A673 (cell line): ENCODE data around the gene TSTD1. TPM values are rescaled to one million over a fixed set of nuclear protein-coding genes. Genes with fewer than 3 reads are reported as not detected.
"Not testable (repeated sequence)": the region's sequence is repeated elsewhere in the genome, so short reads cannot be mapped to it uniquely, and the experiment has no call there.

ENCODE experiments used
- BruUV-seq: library from RNA; stranded (reverse); fragments of 400-500 nt; replicated peaks from 2 replicates; lab custom pipeline; 2021; lab: Mats Ljungman, UMichigan
- CTCF ChIA-PET: fragments of 300-600 bp; sonication (Branson Sonifier 250); formaldehyde crosslinking; loops from one replicate; lab custom pipeline; 2022; ENCODE audit warnings: antibody characterized with exemption; lab: Charles Lee
- POLR2A ChIA-PET: fragments of 300-600 bp; sonication (Branson Sonifier 250); formaldehyde crosslinking; loops from one replicate; lab custom pipeline; 2022; ENCODE audit warnings: antibody characterized with exemption; ENCODE audit not compliant: low non-redundant PET; lab: Charles Lee
- DNase-seq: peaks from one replicate; pipeline ENCODE4 v3.0.0-alpha.2; 2015; ENCODE audit warnings: low spot score
- H3K27ac ChIP-seq: fragments of 200-600 bp; sonication (generic); 2 replicates; pipeline ENCODE4 v1.5.1; 2016; ENCODE audit warnings: mixed run types, low read depth, mild to moderate bottlenecking, mixed read lengths, antibody characterized with exemption, low read length; ENCODE audit not compliant: poor library complexity, severe bottlenecking
- H3K27me3 ChIP-seq: fragments of 200-600 bp; sonication (generic); replicated peaks from 2 replicates; pipeline ENCODE4 v1.6.1; 2017; ENCODE audit warnings: mixed run types, low read depth, mild to moderate bottlenecking, mixed read lengths, antibody characterized with exemption, low read length; ENCODE audit not compliant: insufficient read depth, poor library complexity
- H3K36me3 ChIP-seq: fragments of 200-600 bp; sonication (generic); 2 replicates; pipeline ENCODE4 v1.6.1; 2016; ENCODE audit warnings: mixed run types, mild to moderate bottlenecking, mixed read lengths, antibody characterized with exemption, low read length; ENCODE audit not compliant: insufficient read depth, poor library complexity, severe bottlenecking
- H3K4me1 ChIP-seq: fragments of 200-600 bp; sonication (generic); 2 replicates; pipeline ENCODE4 v1.6.1; 2017; ENCODE audit warnings: mixed run types, mild to moderate bottlenecking, mixed read lengths, antibody characterized with exemption, low read length; ENCODE audit not compliant: insufficient read depth, poor library complexity, severe bottlenecking
- H3K4me3 ChIP-seq: fragments of 200-600 bp; sonication (generic); 2 replicates; pipeline ENCODE4 v1.5.1; 2016; ENCODE audit warnings: low read depth, mixed run types, mild to moderate bottlenecking, mixed read lengths, low read length; ENCODE audit not compliant: poor library complexity, severe bottlenecking
- H3K9me3 ChIP-seq: fragments of 200-600 bp; sonication (generic); 2 replicates; pipeline ENCODE4 v1.6.1; 2016; ENCODE audit warnings: mixed run types, low read depth, mild to moderate bottlenecking, mixed read lengths, antibody characterized with exemption, low read length; ENCODE audit not compliant: poor library complexity, severe bottlenecking
- CTCF ChIP-seq: fragments of 300-800, 200-600 bp; sonication (generic); conservative IDR thresholded peaks from 2 replicates; pipeline ENCODE4 v1.5.1; 2017; ENCODE audit warnings: low read depth, mild to moderate bottlenecking, antibody characterized with exemption, low read length, moderate library complexity, mixed read lengths
- EZH2 ChIP-seq: fragments of 200-600 bp; sonication (generic); IDR thresholded peaks from 2 replicates; pipeline ENCODE4 v1.6.1; 2017; ENCODE audit warnings: borderline replicate concordance, low read depth, mild to moderate bottlenecking, mixed read lengths, antibody characterized with exemption, low read length; ENCODE audit not compliant: poor library complexity, severe bottlenecking
- intact Hi-C: fragments of 100-400 bp; cut with micrococcal nuclease; formaldehyde crosslinking; loops from one replicate; pipeline ENCODE4 v1.10.0; 2022; ENCODE audit not compliant: unreplicated experiment
- total RNA-seq: library from RNA; stranded (reverse); gene quantifications from 2 replicates; pipeline ENCODE4 v1.2.3, GENCODE V29; 2021

The TSTD1 gene
- total RNA-seq, 1 experiment from 2014 or later = 1.3 TPM

GRCh38 chr1:160997323-160998038 is 41.3 kb downstream of the TSTD1 start:
- ChIA-PET CTCF (interaction anchor here (0.5 to 1.2 kb wide), 9 partner anchors 9 to 679 kb away, joined by 3 to 17 read pairs (median 4); partner anchors contain the start of gene KLHDC9), POLR2A (no interaction called here)
- Histone ChIP-seq H3K4me3 (no peak overlapping the region), H3K27ac (no peak overlapping the region), H3K27me3 (no peaks in the 10 kb centered on the region), H3K36me3 (no peaks in the 10 kb centered on the region), H3K4me1 (no peaks in the 10 kb centered on the region), H3K9me3 (no peaks in the 10 kb centered on the region)
- TF ChIP-seq EZH2 = no peak
- TF ChIP-seq CTCF = peak; percentile 67
- intact Hi-C loops = loop anchor here (1.0 to 10.0 kb wide), 3 partner anchors 100 to 377 kb away; no protein-coding TSS in a partner anchor
- BruUV-seq = no TSS peak
- DNase-seq = peak; percentile 70

GRCh38 chr1:160996178-160996577 is 42.6 kb downstream of the TSTD1 start:
- CTCF ChIA-PET = no interaction called here
- Histone ChIP-seq H3K27ac (no peak overlapping the region), H3K9me3 (no peaks in the 10 kb centered on the region), H3K27me3 (no peaks in the 10 kb centered on the region), H3K4me1 (no peaks in the 10 kb centered on the region), H3K36me3 (no peaks in the 10 kb centered on the region), H3K4me3 (no peak overlapping the region)
- DNase-seq = no peak
- intact Hi-C loops = loop anchor here (2.0 to 10.0 kb wide), 2 partner anchors 143 to 379 kb away; no protein-coding TSS in a partner anchor
- POLR2A ChIA-PET = no interaction called here
- TF ChIP-seq CTCF (no peak), EZH2 (no peak)
- no TSS peak for BruUV-seq

- no peak overlapping the region for H3K27ac ChIP-seq
- TF ChIP-seq CTCF = peak; percentile 55
- no peak for TF ChIP-seq EZH2
- CTCF ChIA-PET = interaction anchor here (0.7 kb wide), 1 partner anchor 184 kb away, joined by 7 read pairs; no protein-coding TSS in a partner anchor
- no peak overlapping the region for H3K4me3 ChIP-seq
- no TSS peak for BruUV-seq
- H3K9me3 ChIP-seq = no peaks in the 10 kb centered on the region
- H3K4me1 ChIP-seq = no peaks in the 10 kb centered on the region
- POLR2A ChIA-PET = no interaction called here
- H3K36me3 ChIP-seq = no peaks in the 10 kb centered on the region
- peak; percentile 50 for DNase-seq
- intact Hi-C loops = loop anchor here (5.0 to 10.0 kb wide), 2 partner anchors 266 to 381 kb away; no protein-coding TSS in a partner anchor
- no peaks in the 10 kb centered on the region for H3K27me3 ChIP-seq
Measured at GRCh38 chr1:160993544-160994193, 45.1 kb downstream of the TSTD1 start.

- H3K4me3 ChIP-seq, DNase-seq, H3K36me3 ChIP-seq, H3K27ac ChIP-seq, H3K4me1 ChIP-seq, H3K27me3 ChIP-seq, H3K9me3 ChIP-seq, CTCF ChIA-PET, BruUV-seq, POLR2A ChIA-PET: not testable (repeated sequence)
- intact Hi-C loops = loop anchor here (5.0 to 10.0 kb wide), 2 partner anchors 265 to 383 kb away; no protein-coding TSS in a partner anchor
Measured at GRCh38 chr1:160992036-160992435, 46.7 kb downstream of the TSTD1 start.
